Fibroblast of mammary gland (primary cell): ENCODE data around the gene DYNLT2B.

Source experiments
- DNase-seq: peaks from one replicate; pipeline ENCODE4 v3.0.0-alpha.2; 2010; ENCODE audit warnings: low read depth
- H3K4me3 ChIP-seq: 2 replicates; pipeline ENCODE4 v1.5.1; 2011; ENCODE audit warnings: low read depth, mild to moderate bottlenecking, low read length, moderate library complexity; ENCODE audit not compliant: control insufficient read depth
- TF ChIP-seq, protein P1 (sequence below): conservative IDR thresholded peaks from 2 replicates; pipeline ENCODE4 v1.5.1; 2011; ENCODE audit warnings: low read depth, low read length, inconsistent platforms; ENCODE audit not compliant: control insufficient read depth, insufficient read depth

Gene DYNLT2B

DNA sequence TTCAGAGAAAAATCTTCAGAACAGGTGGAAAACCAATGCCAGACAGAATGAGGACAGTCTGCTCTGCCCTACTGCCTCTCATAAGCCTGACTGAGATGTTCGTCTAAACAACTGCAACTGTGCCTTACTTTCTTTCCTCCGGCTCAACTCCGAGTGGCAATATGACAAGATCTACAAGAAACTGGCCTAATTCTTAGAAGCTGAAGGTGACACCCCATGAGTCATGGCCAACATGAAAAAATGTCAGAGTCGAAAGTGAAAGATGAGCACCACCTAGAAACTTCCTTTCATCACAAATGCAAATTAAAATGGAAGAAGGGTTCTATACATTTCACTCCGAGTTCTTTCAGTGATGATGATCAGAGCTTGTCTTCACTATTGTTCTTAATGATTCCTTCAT lies 43.5 kb downstream of the DYNLT2B start:
- no peak overlapping the region for H3K4me3 ChIP-seq

DNA sequence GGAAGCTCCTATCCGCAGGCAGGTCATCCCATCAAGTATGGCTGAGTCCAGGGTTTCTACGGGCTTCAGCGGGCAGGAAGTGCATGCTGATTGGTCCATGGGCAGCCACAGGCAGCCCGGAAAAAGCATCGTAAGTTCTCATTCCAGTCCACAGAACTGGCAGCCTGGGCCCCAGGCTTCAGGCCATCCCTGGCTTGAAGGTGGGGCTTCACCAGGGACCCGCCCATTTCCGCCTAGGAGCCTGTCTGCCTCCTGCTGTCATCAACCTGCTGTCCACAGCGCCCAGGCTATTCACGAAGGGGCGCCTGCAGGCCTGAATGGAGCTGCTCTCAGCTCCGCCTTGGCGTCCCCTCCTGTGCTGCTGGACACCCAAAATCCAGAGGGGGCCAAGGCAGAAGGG lies 44.4 kb downstream of the DYNLT2B start:
- TF ChIP-seq, protein P1, sequence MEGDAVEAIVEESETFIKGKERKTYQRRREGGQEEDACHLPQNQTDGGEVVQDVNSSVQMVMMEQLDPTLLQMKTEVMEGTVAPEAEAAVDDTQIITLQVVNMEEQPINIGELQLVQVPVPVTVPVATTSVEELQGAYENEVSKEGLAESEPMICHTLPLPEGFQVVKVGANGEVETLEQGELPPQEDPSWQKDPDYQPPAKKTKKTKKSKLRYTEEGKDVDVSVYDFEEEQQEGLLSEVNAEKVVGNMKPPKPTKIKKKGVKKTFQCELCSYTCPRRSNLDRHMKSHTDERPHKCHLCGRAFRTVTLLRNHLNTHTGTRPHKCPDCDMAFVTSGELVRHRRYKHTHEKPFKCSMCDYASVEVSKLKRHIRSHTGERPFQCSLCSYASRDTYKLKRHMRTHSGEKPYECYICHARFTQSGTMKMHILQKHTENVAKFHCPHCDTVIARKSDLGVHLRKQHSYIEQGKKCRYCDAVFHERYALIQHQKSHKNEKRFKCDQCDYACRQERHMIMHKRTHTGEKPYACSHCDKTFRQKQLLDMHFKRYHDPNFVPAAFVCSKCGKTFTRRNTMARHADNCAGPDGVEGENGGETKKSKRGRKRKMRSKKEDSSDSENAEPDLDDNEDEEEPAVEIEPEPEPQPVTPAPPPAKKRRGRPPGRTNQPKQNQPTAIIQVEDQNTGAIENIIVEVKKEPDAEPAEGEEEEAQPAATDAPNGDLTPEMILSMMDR: no peak
- DNase-seq: no peak

More for the DNA sequence above, 43.5 kb downstream of the DYNLT2B start:
- TF ChIP-seq, protein P1: no peak
- DNase-seq: peak; percentile 36

DNA sequence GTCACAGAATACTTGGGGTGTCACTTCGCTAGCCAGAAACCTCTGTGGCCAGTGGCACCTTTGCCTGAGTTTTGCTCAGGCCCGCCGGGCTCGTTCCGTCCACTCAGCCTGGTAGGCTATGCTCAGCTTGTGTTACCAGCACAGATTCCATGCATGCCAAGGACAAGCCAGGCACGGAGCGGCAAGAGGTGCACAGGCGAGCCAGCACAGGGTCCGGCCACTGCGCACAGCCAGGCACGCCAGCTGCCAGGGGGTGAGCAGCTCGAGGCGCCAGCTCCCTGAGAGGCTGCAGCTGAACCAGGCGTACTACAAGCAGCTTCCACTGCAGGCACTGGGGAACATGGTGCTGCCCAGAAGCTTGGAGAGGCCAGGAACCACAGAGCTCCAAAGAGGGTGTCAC lies 45.2 kb downstream of the DYNLT2B start:
- H3K4me3 ChIP-seq: no peak overlapping the region
- TF ChIP-seq, protein P1: no peak
- DNase-seq: no peak

More for the DNA sequence above, 44.4 kb downstream of the DYNLT2B start:
- no peak overlapping the region for H3K4me3 ChIP-seq

DNA sequence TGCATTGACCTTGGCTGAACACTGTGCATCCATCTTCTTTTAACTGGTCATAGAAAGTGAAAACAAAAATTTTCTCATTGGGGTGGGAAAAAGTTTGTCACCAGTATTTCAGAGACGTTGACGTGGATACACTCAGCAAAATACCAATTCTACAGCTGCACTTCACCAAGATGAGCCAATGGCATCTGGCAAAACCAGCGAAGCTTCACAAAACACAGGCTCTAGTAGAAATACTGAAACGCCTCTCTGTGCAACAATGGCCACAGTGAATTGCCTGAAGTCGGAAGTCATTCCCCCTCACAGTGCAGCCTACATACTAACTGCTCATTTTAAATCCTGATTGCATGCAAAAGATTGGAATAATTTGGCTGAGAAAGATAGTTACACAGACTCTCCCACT lies 47.5 kb downstream of the DYNLT2B start:
- H3K4me3 ChIP-seq: no peak overlapping the region
- DNase-seq: no peak
- TF ChIP-seq, protein P1: no peak

DNA sequence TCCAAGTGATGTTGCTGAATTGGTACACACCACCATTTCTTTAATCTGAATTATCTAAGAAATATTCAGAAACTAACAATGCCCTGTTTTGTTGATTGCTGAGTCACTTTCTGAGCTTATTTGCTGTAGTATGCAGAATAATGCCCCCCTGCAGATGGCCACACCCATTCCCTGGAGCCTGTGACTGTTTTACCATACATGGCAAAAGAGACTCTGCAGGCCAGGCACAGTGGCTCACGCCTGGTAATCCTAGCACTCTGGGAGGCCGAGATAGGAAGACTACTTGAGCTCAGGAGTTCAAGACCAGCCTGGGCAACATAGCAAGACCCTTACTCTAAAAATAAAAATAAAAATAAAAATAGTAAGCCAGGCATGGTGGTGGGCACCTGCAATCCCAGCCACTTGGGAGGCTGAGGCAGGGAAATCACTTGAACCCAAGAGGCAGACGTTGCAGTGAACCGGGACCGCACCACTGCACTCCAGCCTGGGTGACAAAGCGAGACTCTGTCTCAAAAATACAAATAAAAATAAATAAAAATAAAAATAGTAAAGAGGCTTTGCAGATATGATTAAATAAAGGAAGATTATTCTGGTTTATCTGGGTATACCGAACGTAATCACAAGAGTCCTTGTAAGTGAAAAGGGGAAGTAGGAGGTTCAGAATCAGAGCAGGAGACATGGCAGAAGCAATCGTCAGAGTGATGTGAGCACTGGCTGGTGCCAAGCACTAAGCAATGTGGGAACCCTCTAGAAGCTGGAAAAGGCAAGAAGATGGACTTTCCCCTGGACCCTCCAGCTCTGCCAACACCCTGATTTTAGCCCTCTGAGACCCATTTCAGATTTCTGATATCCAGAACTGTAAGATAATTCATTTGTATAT lies 49.5 kb downstream of the DYNLT2B start:
- H3K4me3 ChIP-seq: no peak overlapping the region
- TF ChIP-seq, protein P1: no peak
- DNase-seq: peak; percentile 87

DNA sequence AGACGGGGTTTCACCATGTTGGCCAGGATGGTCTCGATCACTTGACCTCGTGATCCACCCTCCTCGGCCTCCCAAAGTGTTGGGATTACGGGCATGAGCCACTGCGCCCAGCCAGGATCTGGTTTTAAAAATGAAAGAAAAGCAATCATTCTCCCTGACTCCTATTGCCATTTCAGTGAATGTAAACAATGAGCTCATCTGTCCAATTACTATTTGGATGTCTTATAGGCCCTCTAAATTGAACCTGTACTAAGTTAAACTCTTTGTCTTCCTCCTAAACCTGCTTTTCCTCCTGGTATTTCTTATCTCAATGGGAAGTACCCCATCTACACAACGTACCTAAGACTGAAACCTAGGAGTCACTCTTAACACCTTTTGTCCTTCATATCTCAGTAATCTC lies 54.2 kb downstream of the DYNLT2B start:
- TF ChIP-seq, protein P1: no peak
- no peak for DNase-seq
- H3K4me3 ChIP-seq: no peak overlapping the region

DNA sequence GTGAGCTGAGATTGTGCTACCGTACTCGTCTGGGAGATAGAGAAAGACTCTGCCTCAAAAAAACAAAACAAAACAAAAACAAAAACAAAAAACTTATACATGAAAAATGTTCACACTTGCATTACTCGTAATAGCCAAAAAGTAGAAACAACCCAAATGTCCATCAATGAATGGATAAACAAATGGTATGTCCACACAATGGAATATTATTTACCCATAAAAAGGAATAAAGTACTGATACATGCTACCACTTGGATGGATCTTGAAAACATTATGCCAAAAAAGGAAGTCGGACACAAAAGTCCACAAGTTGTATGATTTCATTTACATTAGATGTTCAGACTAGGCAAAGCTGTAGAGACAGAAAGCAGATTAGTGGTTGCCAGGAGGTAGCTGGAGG lies 57.3 kb downstream of the DYNLT2B start:
- DNase-seq: no peak
- TF ChIP-seq, protein P1: no peak
- H3K4me3 ChIP-seq: no peak overlapping the region
